ENCODE results near the gene KLHDC3.

KLHDC3 gene

DNA sequence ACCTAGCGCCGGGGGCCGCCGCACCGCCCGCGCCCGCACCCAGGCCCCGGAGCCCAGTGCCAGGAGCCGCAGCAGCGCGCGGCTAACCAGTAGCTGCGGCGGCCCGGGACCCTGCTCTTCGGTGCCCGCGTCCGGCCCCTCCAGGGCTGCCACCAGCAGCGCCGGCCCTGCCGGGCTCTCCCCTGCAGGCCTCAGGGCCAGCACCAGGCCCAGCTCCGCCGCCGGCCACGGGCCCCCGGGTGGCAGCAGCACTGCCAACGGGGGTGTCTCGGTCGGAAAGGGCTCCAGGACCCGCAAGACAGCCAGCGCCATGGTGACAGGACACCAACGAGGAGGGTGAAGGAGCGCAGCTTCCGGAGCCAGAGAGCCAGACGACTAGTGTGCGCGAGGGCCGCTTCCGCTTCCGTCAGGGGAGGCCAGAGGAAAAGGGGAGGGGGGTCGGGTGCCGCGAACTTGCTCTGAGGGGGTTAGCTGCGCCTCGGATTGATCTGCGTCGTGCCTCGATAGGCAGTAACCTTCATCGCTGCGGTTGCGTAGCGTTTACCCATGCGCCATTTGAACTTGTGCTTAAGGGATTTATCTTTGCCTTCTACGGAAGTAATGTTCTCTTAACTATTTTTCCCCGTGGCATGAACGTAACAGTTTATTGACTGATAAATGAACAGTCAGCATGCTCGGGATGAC is 35.1 kb upstream of the KLHDC3 start, which contains the start of gene PEX6:
Gene PEX6, minus strand, starts transcription at position 343 of the 684 bp plus-strand sequence. Its CDS starts 31 bp downstream, at position 312.
- DNase-seq (ENCODE audit: low read depth) = peak; percentile 62
- TF ChIP-seq, protein P1, sequence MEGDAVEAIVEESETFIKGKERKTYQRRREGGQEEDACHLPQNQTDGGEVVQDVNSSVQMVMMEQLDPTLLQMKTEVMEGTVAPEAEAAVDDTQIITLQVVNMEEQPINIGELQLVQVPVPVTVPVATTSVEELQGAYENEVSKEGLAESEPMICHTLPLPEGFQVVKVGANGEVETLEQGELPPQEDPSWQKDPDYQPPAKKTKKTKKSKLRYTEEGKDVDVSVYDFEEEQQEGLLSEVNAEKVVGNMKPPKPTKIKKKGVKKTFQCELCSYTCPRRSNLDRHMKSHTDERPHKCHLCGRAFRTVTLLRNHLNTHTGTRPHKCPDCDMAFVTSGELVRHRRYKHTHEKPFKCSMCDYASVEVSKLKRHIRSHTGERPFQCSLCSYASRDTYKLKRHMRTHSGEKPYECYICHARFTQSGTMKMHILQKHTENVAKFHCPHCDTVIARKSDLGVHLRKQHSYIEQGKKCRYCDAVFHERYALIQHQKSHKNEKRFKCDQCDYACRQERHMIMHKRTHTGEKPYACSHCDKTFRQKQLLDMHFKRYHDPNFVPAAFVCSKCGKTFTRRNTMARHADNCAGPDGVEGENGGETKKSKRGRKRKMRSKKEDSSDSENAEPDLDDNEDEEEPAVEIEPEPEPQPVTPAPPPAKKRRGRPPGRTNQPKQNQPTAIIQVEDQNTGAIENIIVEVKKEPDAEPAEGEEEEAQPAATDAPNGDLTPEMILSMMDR (conservative IDR thresholded peaks at IDR 0.05; ENCODE audit: low read depth, low read length) = no peak
- peak within 1 kb of the TSS; percentile 82 for H3K4me3 ChIP-seq (ENCODE audit: low read depth, low read length)

DNA sequence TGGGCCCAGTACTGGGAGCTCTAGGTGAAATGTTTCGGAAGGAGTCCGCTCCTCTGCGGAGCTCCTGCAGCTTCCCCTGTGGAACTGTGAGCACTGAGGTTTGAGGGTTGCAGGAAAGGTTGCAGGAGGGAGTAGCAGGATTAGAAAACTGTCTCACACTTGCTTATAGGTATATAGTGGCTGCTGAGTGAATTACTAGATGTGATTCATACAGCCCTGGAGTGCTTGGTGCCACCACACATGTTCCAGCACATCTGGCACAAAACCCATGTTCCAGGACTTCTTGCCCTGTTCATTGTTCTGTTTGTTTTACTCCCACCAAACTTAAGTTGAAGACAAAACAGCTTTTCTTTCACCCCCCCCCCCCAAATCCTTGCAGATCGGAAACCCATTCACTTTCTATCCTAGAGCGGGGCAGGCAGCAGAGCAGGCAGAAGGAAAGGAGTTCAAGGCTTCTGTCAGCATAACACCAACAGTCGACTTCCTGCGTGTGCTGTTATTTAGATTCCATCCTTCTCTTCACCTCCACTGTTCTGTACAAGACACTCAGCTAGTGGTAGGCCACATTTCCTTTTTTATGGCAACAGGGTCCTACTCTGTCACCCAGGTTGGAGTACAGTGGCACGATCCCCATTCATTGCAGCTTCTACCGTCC is 34.4 kb upstream of the KLHDC3 start:
- DNase-seq (ENCODE audit: low read depth) = no peak
- TF ChIP-seq, protein P1 (conservative IDR thresholded peaks at IDR 0.05; ENCODE audit: low read depth, low read length) = no peak
- H3K4me3 ChIP-seq (ENCODE audit: low read depth, low read length) = peak overlapping the region; percentile 82

DNA sequence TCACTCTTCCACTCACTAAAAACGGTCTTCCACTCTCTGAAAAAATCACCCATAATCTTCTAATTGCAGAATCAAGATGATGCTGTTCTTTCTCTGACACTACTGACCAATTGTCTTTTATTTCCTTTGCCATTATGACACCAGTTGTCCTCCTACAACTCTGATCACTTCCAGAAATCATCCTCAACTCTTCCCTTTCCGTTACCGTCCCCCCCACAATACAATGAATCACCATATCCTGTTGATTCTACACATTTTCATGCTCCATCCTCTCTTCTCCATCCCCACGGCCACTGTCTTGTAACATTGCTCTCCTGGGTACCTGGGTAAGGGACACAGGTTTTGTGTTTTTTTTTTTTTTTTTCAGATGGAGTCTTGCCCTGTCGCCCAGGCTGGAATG is 32.2 kb upstream of the KLHDC3 start:
- no peak overlapping the region for H3K4me3 ChIP-seq (ENCODE audit: low read depth, low read length)
- no peak for DNase-seq (ENCODE audit: low read depth)
- TF ChIP-seq, protein P1 (conservative IDR thresholded peaks at IDR 0.05; ENCODE audit: low read depth, low read length) = no peak

DNA sequence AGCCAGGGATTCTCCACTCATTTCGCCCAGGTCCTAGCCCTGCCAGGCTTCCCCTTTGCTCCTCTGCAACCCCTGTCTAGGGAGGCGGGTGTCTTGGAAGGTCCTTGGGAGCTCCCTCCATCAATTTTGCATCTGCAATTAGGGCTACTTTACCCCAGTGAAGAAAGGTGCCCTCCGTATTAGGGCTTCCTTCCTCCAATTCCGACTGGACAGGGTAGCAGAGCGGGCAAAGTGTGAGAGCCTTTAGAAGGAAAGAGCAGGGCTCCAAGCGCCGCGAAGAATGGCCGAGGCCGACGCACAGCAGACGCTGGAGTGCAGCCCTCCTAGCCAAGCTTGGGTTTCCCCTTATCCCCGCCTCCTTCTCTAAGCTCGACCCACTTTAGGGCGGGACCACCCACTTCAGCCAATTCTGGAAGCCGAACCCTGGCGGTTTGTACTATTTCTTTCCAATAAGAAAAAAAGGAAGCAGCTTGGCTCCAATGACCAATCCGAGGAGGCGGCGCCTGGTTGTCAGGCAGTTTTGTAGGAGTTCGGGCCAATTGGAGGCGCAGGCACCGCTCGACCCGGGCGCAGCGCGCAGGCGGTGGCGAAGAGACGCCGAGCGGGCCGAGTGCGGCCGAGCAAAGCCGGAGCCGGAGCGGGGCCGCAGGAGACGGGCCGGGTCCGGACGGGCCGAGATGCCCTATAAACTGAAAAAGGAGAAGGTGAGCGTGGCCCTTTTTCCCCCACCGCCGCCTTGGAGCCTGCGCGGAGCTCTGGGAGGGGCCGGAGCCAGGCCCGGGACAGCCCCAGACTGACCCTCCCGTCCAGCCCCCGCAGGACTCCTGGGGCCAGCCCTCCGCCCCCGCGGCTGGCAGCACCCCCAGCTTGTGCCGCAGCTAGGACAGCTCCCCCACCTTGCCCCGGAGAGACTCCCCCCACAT is 29.8 kb upstream of the KLHDC3 start, which contains the start of gene PPP2R5D:
Gene PPP2R5D, plus strand, starts transcription at position 570 of the 923 bp plus-strand sequence. Its CDS starts 108 bp downstream, at position 678.
- TF ChIP-seq, protein P1 (conservative IDR thresholded peaks at IDR 0.05; ENCODE audit: low read depth, low read length) = no peak
- H3K4me3 ChIP-seq (ENCODE audit: low read depth, low read length) = peak within 1 kb of the TSS; percentile 87
- DNase-seq (ENCODE audit: low read depth) = peak; percentile 99

DNA sequence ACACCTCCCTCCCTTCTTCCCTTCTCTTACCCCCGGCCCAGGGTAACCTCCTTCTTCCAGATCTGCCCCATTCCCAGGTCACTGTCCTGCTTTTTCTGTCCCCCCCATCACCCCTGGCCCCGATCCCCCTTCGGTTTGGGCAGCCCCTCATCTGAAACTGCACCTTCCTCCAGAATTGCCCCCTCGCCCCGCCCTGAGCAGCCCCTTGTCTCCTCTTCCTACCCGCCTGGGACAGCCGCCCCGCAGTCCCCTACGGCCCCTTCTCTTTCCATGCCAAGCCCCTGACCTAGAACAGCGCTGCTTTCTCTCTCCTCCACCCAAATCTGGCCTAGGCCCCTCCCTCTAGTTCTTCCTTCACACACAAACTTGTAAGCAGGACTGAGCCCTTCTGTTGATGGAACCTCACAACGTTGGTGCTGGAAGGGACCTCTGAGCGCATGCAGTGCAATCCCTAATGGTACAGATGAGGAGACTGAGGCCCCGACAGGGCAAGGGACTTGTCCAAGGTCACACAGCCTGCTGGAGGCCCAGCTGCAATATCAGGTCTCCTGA is 29.0 kb upstream of the KLHDC3 start:
- TF ChIP-seq, protein P1 (conservative IDR thresholded peaks at IDR 0.05; ENCODE audit: low read depth, low read length) = no peak
- DNase-seq (ENCODE audit: low read depth) = peak; percentile 29
- peak overlapping the region; percentile 87 for H3K4me3 ChIP-seq (ENCODE audit: low read depth, low read length)
